Activated T-cell treated with anti-CD3 and anti-CD28 coated beads, Interleukin-2, amount 50 U/mL, for 4 hours (primary cell): ENCODE results near the gene VARS1. TPM values are rescaled to one million over a fixed set of nuclear protein-coding genes. Genes with fewer than 3 reads are reported as not detected.
"Not testable (repeated sequence)": the region's sequence is repeated elsewhere in the genome, so short reads cannot be mapped to it uniquely, and the experiment has no call there.

Experiments
- ATAC-seq, 2 donors: fragments of 200-7000 bp; cut with Tn5 transposase; one replicate each; pipeline ENCODE4 v1.10.0; 2021
- DNase-seq: peaks from one replicate; pipeline ENCODE4 v3.0.0-alpha.2; 2020
- H3K27me3 Mint-ChIP-seq: one replicate; pipeline ENCODE4 v1.8.0; 2021; ENCODE audit warnings: low read depth, mixed read lengths
- H3K36me3 Mint-ChIP-seq: one replicate; pipeline ENCODE4 v1.8.0; 2022; ENCODE audit warnings: mixed read lengths; ENCODE audit not compliant: insufficient read depth
- H3K4me1 Mint-ChIP-seq: one replicate; pipeline ENCODE4 v1.8.0; 2021; ENCODE audit warnings: low read depth, mixed read lengths
- H3K4me3 Mint-ChIP-seq: one replicate; pipeline ENCODE4 v1.8.0; 2021; ENCODE audit warnings: mild to moderate bottlenecking, moderate library complexity, mixed read lengths
- H3K9me3 Mint-ChIP-seq: one replicate; pipeline ENCODE4 v1.8.0; 2021; ENCODE audit warnings: mixed read lengths
- total RNA-seq, 3 donors: library from RNA; stranded (reverse); gene quantifications; one replicate each; pipeline ENCODE4 v1.2.1, GENCODE V29; 2021

VARS1 gene
- total RNA-seq, 3 donors from 2014 or later: 231 to 263 (median 234) TPM

GRCh38 chr6:31814677-31815024 is 19.1 kb upstream of the VARS1 start:
- H3K27me3 Mint-ChIP-seq: no peaks in the 10 kb centered on the region
- DNase-seq (peak; percentile 50), ATAC-seq (peak; percentile 29 to 42)
- no peaks in the 10 kb centered on the region for H3K9me3 Mint-ChIP-seq
- H3K36me3 Mint-ChIP-seq: peaks cover 12% of the 10 kb centered on the region
- peak overlapping the region; percentile 86 for H3K4me3 Mint-ChIP-seq
- peaks cover 60% of the 10 kb centered on the region for H3K4me1 Mint-ChIP-seq

- Mint-ChIP-seq H3K4me1 (peaks cover 56% of the 10 kb centered on the region), H3K4me3 (peak overlapping the region; percentile 70), H3K27me3 (no peaks in the 10 kb centered on the region), H3K36me3 (peaks cover 12% of the 10 kb centered on the region), H3K9me3 (no peaks in the 10 kb centered on the region)
- ATAC-seq (no peak), DNase-seq (no peak)
These were observed 17.9 kb upstream of the VARS1 start for GRCh38 chr6:31813465-31813849.

- H3K4me3 Mint-ChIP-seq: no peak overlapping the region
- ATAC-seq: no peak
These were observed 16.1 kb upstream of the VARS1 start for GRCh38 chr6:31811645-31812044.

GRCh38 chr6:31808599-31808998 is 13.0 kb upstream of the VARS1 start:
- H3K36me3 Mint-ChIP-seq: peaks cover 12% of the 10 kb centered on the region
- H3K9me3 Mint-ChIP-seq, H3K4me3 Mint-ChIP-seq, DNase-seq, ATAC-seq, H3K27me3 Mint-ChIP-seq: not testable (repeated sequence)
- peaks cover 43% of the 10 kb centered on the region for H3K4me1 Mint-ChIP-seq

More at GRCh38 chr6:31811645-31812044, 16.1 kb upstream of the VARS1 start:
- no peaks in the 10 kb centered on the region for H3K27me3 Mint-ChIP-seq
- peaks cover 12% of the 10 kb centered on the region for H3K36me3 Mint-ChIP-seq
- no peaks in the 10 kb centered on the region for H3K9me3 Mint-ChIP-seq
- H3K4me1 Mint-ChIP-seq: peaks cover 47% of the 10 kb centered on the region
- no peak for DNase-seq

- Mint-ChIP-seq H3K4me3 (peak within 1 kb of the TSS; percentile 98), H3K9me3 (no peaks in the 10 kb centered on the region), H3K4me1 (peaks cover 29% of the 10 kb centered on the region), H3K27me3 (no peaks in the 10 kb centered on the region), H3K36me3 (peaks cover 18% of the 10 kb centered on the region)
- ATAC-seq (peak; percentile 99), DNase-seq (peak; percentile 97)
These were observed 11.1 kb upstream of the VARS1 start, which contains the start of gene LSM2 for GRCh38 chr6:31806470-31807272. Gene LSM2, minus strand, starts transcription at chr6:31806966. Its CDS starts 209 bp downstream, at chr6:31806757.

GRCh38 chr6:31805939-31806469 is 10.5 kb upstream of the VARS1 start:
- no peaks in the 10 kb centered on the region for H3K9me3 Mint-ChIP-seq
- peaks cover 24% of the 10 kb centered on the region for H3K4me1 Mint-ChIP-seq
- ATAC-seq (peak; percentile 19 to 22), DNase-seq (no peak)
- H3K4me3 Mint-ChIP-seq: peak overlapping the region; percentile 98
- H3K27me3 Mint-ChIP-seq: no peaks in the 10 kb centered on the region
- H3K36me3 Mint-ChIP-seq: peaks cover 15% of the 10 kb centered on the region

- not testable (repeated sequence) for H3K27me3 Mint-ChIP-seq, H3K4me3 Mint-ChIP-seq, ATAC-seq, DNase-seq, H3K9me3 Mint-ChIP-seq, H3K36me3 Mint-ChIP-seq
- H3K4me1 Mint-ChIP-seq: peaks cover 33% of the 10 kb centered on the region
These were observed 5.7 kb upstream of the VARS1 start for GRCh38 chr6:31801031-31801927.

- ATAC-seq: no peak
- Mint-ChIP-seq H3K27me3 (no peaks in the 10 kb centered on the region), H3K36me3 (peaks cover 9% of the 10 kb centered on the region), H3K4me3 (no peak overlapping the region), H3K4me1 (peaks cover 30% of the 10 kb centered on the region), H3K9me3 (no peaks in the 10 kb centered on the region)
- DNase-seq: no peak
These were observed 4.2 kb upstream of the VARS1 start for GRCh38 chr6:31799781-31800180.

GRCh38 chr6:31797588-31797987 is 2.0 kb upstream of the VARS1 start:
- H3K4me1 Mint-ChIP-seq: peaks cover 35% of the 10 kb centered on the region
- DNase-seq (no peak), ATAC-seq (no peak)
- no peaks in the 10 kb centered on the region for H3K9me3 Mint-ChIP-seq
- peak overlapping the region; percentile 37 for H3K4me3 Mint-ChIP-seq
- peaks cover 5% of the 10 kb centered on the region for H3K36me3 Mint-ChIP-seq
- H3K27me3 Mint-ChIP-seq: no peaks in the 10 kb centered on the region

GRCh38 chr6:31796993-31797385 is 1.4 kb upstream of the VARS1 start:
- ATAC-seq: no peak
- H3K4me1 Mint-ChIP-seq: peaks cover 35% of the 10 kb centered on the region
- H3K4me3 Mint-ChIP-seq: peak overlapping the region; percentile 67
- no peaks in the 10 kb centered on the region for H3K27me3 Mint-ChIP-seq
- no peaks in the 10 kb centered on the region for H3K9me3 Mint-ChIP-seq
- H3K36me3 Mint-ChIP-seq: peaks cover 5% of the 10 kb centered on the region
- no peak for DNase-seq

- H3K27me3 Mint-ChIP-seq: no peaks in the 10 kb centered on the region
- no peaks in the 10 kb centered on the region for H3K9me3 Mint-ChIP-seq
- no peak for DNase-seq
- peak; percentile 42 to 47 for ATAC-seq
- H3K4me3 Mint-ChIP-seq: peak overlapping the region; percentile 99
- peaks cover 44% of the 10 kb centered on the region for H3K4me1 Mint-ChIP-seq
- H3K36me3 Mint-ChIP-seq: peaks cover 12% of the 10 kb centered on the region
These were observed 511 bp downstream of the VARS1 start for GRCh38 chr6:31794866-31795615.

- ATAC-seq (no peak), DNase-seq (no peak)
- H3K4me1 Mint-ChIP-seq: peaks cover 44% of the 10 kb centered on the region
- no peaks in the 10 kb centered on the region for H3K27me3 Mint-ChIP-seq
- H3K4me3 Mint-ChIP-seq: peak overlapping the region; percentile 99
- H3K9me3 Mint-ChIP-seq: no peaks in the 10 kb centered on the region
- H3K36me3 Mint-ChIP-seq: peaks cover 16% of the 10 kb centered on the region
These were observed 1.2 kb downstream of the VARS1 start for GRCh38 chr6:31794294-31794865.

- not testable (repeated sequence) for ATAC-seq, H3K27me3 Mint-ChIP-seq, DNase-seq, H3K9me3 Mint-ChIP-seq
- H3K4me3 Mint-ChIP-seq: peak overlapping the region; percentile 99
- peaks cover 17% of the 10 kb centered on the region for H3K36me3 Mint-ChIP-seq
- peaks cover 47% of the 10 kb centered on the region for H3K4me1 Mint-ChIP-seq
These were observed 1.7 kb downstream of the VARS1 start for GRCh38 chr6:31793927-31794245.
